Body of pancreas (tissue), 4 donors: ENCODE data around the gene LTB4R2. TPM values are rescaled to one million over a fixed set of nuclear protein-coding genes. Genes with fewer than 3 reads are reported as not detected.

ENCODE experiments used
- ATAC-seq: fragments of 150-250 bp; one replicate; pipeline ENCODE4 v1.9.1; 2016
- DNase-seq, 4 donors: peaks; one replicate each; pipeline ENCODE4 v3.0.0-alpha.2; 2019
- H3K27ac ChIP-seq, 4 donors: fragments of 200-600 bp; sonication (generic); 1 replicate in 3 of 4; 2 replicates in 1 of 4; pipeline versions ENCODE4 v1.5.1 to v1.6.1; 2016 to 2019; ENCODE audit warnings: mild to moderate bottlenecking in 1 of 4, mixed read lengths in 1 of 4, moderate library complexity in 1 of 4
- H3K27me3 ChIP-seq, 2 donors: fragments of 200-600 bp; sonication (generic); one replicate each; pipeline ENCODE4 v1.6.0; 2016; ENCODE audit warnings: mild to moderate bottlenecking in 1 of 2
- H3K36me3 ChIP-seq, 2 donors: fragments of 200-600 bp; sonication (generic); replicated peaks in 1 of 2; 2 replicates each; pipeline ENCODE4 v1.5.1; 2016; ENCODE audit warnings: low read depth in 2 of 2; ENCODE audit not compliant: insufficient read depth in 1 of 2
- H3K4me1 ChIP-seq: fragments of 200-600 bp; sonication (generic); one replicate; pipeline ENCODE4 v1.6.0; 2016
- H3K4me3 ChIP-seq, 2 donors: fragments of 200-600 bp; sonication (generic); 1 replicate in 1 of 2; 2 replicates in 1 of 2; pipeline ENCODE4 v1.5.1; 2016 to 2019
- H3K9me3 ChIP-seq, 3 donors: fragments of 200-600 bp; sonication (generic); 1 replicate in 2 of 3; 2 replicates in 1 of 3; pipeline ENCODE4 v1.5.1; 2016
- CTCF ChIP-seq, 7 experiments: fragments of 450-650 bp in 4 of 7; fragments of 200-600 bp in 3 of 7; sonication (generic) in 3 of 7; IDR thresholded peaks; one replicate each; pipeline ENCODE4 v1.5.1; 2016 to 2019; ENCODE audit warnings: antibody characterized with exemption in 7 of 7
- POLR2A ChIP-seq, 3 donors: fragments of 450-650 bp; IDR thresholded peaks; one replicate each; pipeline ENCODE4 v1.6.1; 2016; ENCODE audit warnings: antibody characterized with exemption in 3 of 3, mild to moderate bottlenecking in 2 of 3
- WGBS, 2 donors: methylation state at CpG; one replicate each; pipeline ENCODE4 v1.1.5; 2017; 5-methylcytosine and 5-hydroxymethylcytosine counted together
- intact Hi-C: fragments of 100-400 bp; cut with DNase I; formaldehyde crosslinking; loops from one replicate; pipeline ENCODE4 v1.15.1; 2023
- total RNA-seq, 2 donors: library from RNA; depleted of rRNA; stranded (reverse); fragments of >200 nt; gene quantifications; one replicate each; pipeline ENCODE4 v1.1.0, GENCODE V29; 2016

The LTB4R2 gene
- total RNA-seq, 2 donors from 2014 or later = 10.9 to 31.3 TPM

- no peaks in the 10 kb centered on the region for H3K9me3 ChIP-seq
- no peaks in the 10 kb centered on the region for H3K36me3 ChIP-seq
- ATAC-seq = peak; percentile 70
- no peaks in the 10 kb centered on the region for H3K27me3 ChIP-seq
- H3K27ac ChIP-seq = peak overlapping the region in 3 of 4 donors; percentile 20 to 62 (median 48)
- 54 to 56% methylated on average over 11 of the region's 11 CpGs for WGBS, 2 donors
- intact Hi-C loops = no loop called here
- no peak overlapping the region for H3K4me3 ChIP-seq
- DNase-seq = peak; percentile 42 to 69 (median 63)
- H3K4me1 ChIP-seq = peaks cover 19% of the 10 kb centered on the region
- TF ChIP-seq POLR2A (IDR thresholded peaks at IDR 0.05) (no peak), CTCF (IDR thresholded peaks at IDR 0.05) (peak in 5 of 7 experiments; percentile 28 to 54 (median 39))
Observed at GRCh38 chr14:24279301-24280186, 30.4 kb upstream of the LTB4R2 start.

GRCh38 chr14:24280797-24281460 lies 29.0 kb upstream of the LTB4R2 start:
- no peaks in the 10 kb centered on the region for H3K9me3 ChIP-seq
- H3K27ac ChIP-seq = no peak overlapping the region
- no peaks in the 10 kb centered on the region for H3K27me3 ChIP-seq
- peaks cover 11% of the 10 kb centered on the region for H3K4me1 ChIP-seq
- no peak overlapping the region for H3K4me3 ChIP-seq
- intact Hi-C loops = no loop called here
- ATAC-seq (no peak), DNase-seq (no peak)
- TF ChIP-seq POLR2A (IDR thresholded peaks at IDR 0.05) = no peak
- TF ChIP-seq CTCF (IDR thresholded peaks at IDR 0.05) = no peak
- 86 to 89% methylated on average over 6 of the region's 6 CpGs for WGBS, 2 donors
- H3K36me3 ChIP-seq = no peaks in the 10 kb centered on the region

- TF ChIP-seq POLR2A (IDR thresholded peaks at IDR 0.05) (no peak), CTCF (IDR thresholded peaks at IDR 0.05) (no peak)
- Histone ChIP-seq H3K36me3 (no peaks in the 10 kb centered on the region), H3K27ac (no peak overlapping the region), H3K9me3 (no peaks in the 10 kb centered on the region), H3K27me3 (no peaks in the 10 kb centered on the region), H3K4me1 (peaks cover 11% of the 10 kb centered on the region), H3K4me3 (no peak overlapping the region)
- intact Hi-C loops = no loop called here
- DNase-seq (no peak), ATAC-seq (no peak)
- WGBS, 2 donors = 77 to 82% methylated on average over 7 of the region's 7 CpGs
Observed at GRCh38 chr14:24281636-24282035, 28.3 kb upstream of the LTB4R2 start.

- no peaks in the 10 kb centered on the region for H3K9me3 ChIP-seq
- 56 to 63% methylated on average over 2 to 3 of the region's 3 CpGs for WGBS, 2 donors
- intact Hi-C loops = no loop called here
- TF ChIP-seq POLR2A (IDR thresholded peaks at IDR 0.05) = no peak
- no peak for TF ChIP-seq CTCF (IDR thresholded peaks at IDR 0.05)
- no peaks in the 10 kb centered on the region for H3K27me3 ChIP-seq
- no peak for DNase-seq
- no peaks in the 10 kb centered on the region for H3K36me3 ChIP-seq
- ATAC-seq = no peak
- H3K4me1 ChIP-seq = peaks cover 11% of the 10 kb centered on the region
- no peak overlapping the region for H3K27ac ChIP-seq
- no peak overlapping the region for H3K4me3 ChIP-seq
Observed at GRCh38 chr14:24282736-24283135, 27.2 kb upstream of the LTB4R2 start.
